DOHH2 (cell line): ENCODE data around the gene NRROS.

ENCODE experiments used
- CTCF ChIP-seq: fragments of 200-600 bp; sonication (generic); IDR thresholded peaks from one replicate; pipeline ENCODE4 v1.5.1; 2014; ENCODE audit warnings: antibody characterized with exemption, mild to moderate bottlenecking, low read depth, low read length; ENCODE audit not compliant: poor library complexity, severe bottlenecking
- EZH2phosphoT487 ChIP-seq: fragments of 200-600 bp; sonication (generic); IDR thresholded peaks from 2 replicates; pipeline ENCODE4 v1.6.1; 2017; ENCODE audit warnings: borderline replicate concordance, mild to moderate bottlenecking, antibody characterized with exemption, low read length, moderate library complexity, mixed read lengths

- TF ChIP-seq CTCF = no peak
- TF ChIP-seq EZH2phosphoT487 = no peak
Observed at GRCh38 chr3:196662033-196662432, 22.5 kb downstream of the NRROS start.
